Smooth muscle cell (in vitro differentiated cells): Measurements from ENCODE around the gene NQO1. TPM values are rescaled to one million over a fixed set of nuclear protein-coding genes. Genes with fewer than 3 reads are reported as not detected.
A peak's percentile ranks its signal among the peaks of the same experiment; 100 is the strongest.

Source experiments
- DNase-seq: peaks from one replicate; lab custom pipeline; 2025; ENCODE audit not compliant: unreplicated experiment; lab: John Stamatoyannopoulos, UW
- H2AFZ ChIP-seq: fragments of 200-600 bp; sonication (generic); 2 replicates; pipeline ENCODE4 v1.6.0; 2016; ENCODE audit warnings: antibody characterized with exemption, low read depth, mild to moderate bottlenecking
- H3F3A ChIP-seq: fragments of 200-600 bp; sonication (generic); 2 replicates; pipeline ENCODE4 v1.6.0; 2017; ENCODE audit warnings: antibody characterized with exemption, low read depth
- H3K27ac ChIP-seq: fragments of 200-600 bp; sonication (generic); 2 replicates; pipeline ENCODE4 v1.5.1; 2016; ENCODE audit warnings: low read depth, mild to moderate bottlenecking
- H3K27me3 ChIP-seq: fragments of 200-600 bp; sonication (generic); 2 replicates; pipeline ENCODE4 v1.6.1; 2016; ENCODE audit warnings: low read depth, mild to moderate bottlenecking
- H3K36me3 ChIP-seq: fragments of 200-600 bp; sonication (generic); 2 replicates; pipeline ENCODE4 v1.5.1; 2016; ENCODE audit warnings: low read depth
- H3K4me1 ChIP-seq: fragments of 200-600 bp; sonication (generic); 2 replicates; pipeline ENCODE4 v1.5.1; 2016; ENCODE audit warnings: low read depth
- H3K4me2 ChIP-seq: fragments of 200-600 bp; sonication (generic); 2 replicates; pipeline ENCODE4 v1.6.0; 2016; ENCODE audit warnings: mild to moderate bottlenecking
- H3K4me3 ChIP-seq: fragments of 200-600 bp; sonication (generic); 2 replicates; pipeline ENCODE4 v1.5.1; 2016; ENCODE audit warnings: mild to moderate bottlenecking
- H3K79me2 ChIP-seq: fragments of 200-600 bp; sonication (generic); 2 replicates; pipeline ENCODE4 v1.6.0; 2016; ENCODE audit warnings: low read depth, mild to moderate bottlenecking
- H3K9ac ChIP-seq: fragments of 200-600 bp; sonication (generic); 2 replicates; pipeline ENCODE4 v1.6.0; 2016; ENCODE audit warnings: low read depth
- H3K9me3 ChIP-seq: fragments of 200-600 bp; sonication (generic); replicated peaks from 2 replicates; pipeline ENCODE4 v1.5.1; 2016; ENCODE audit warnings: low read depth
- H4K20me1 ChIP-seq: fragments of 200-600 bp; sonication (generic); 2 replicates; pipeline ENCODE4 v1.6.0; 2016; ENCODE audit warnings: low read depth
- CTCF ChIP-seq: fragments of 200-600 bp; sonication (generic); IDR thresholded peaks from 2 replicates; pipeline ENCODE4 v1.5.1; 2017; ENCODE audit warnings: borderline replicate concordance, mild to moderate bottlenecking, antibody characterized with exemption; ENCODE audit not compliant: insufficient read depth, poor library complexity, severe bottlenecking
- WGBS: methylation state at CpG from one replicate; pipeline ENCODE4 v1.1.7; 2016; ENCODE audit warnings: low lambda C conversion rate; 5-methylcytosine and 5-hydroxymethylcytosine counted together
- polyA plus RNA-seq: library from polyadenylated mRNA; unstranded; fragments of >200 nt; fragmentation: Nextera tagmentation; extraction: Ambion mirVana; gene quantifications from 2 replicates; pipeline ENCODE4 v1.2.1, GENCODE V29; 2016
- total RNA-seq: library from RNA; depleted of rRNA; stranded (reverse); fragments of >200 nt; gene quantifications from 2 replicates; pipeline ENCODE4 v1.2.3, GENCODE V29; 2014

The NQO1 gene
- total and polyA plus RNA-seq, 2 experiments from 2014 or later: 121 to 129 TPM

GRCh38 chr16:69756705-69757104, 30.3 kb upstream of the NQO1 start:
- H3K4me3 ChIP-seq: no peak overlapping the region
- no peaks in the 10 kb centered on the region for H3K9me3 ChIP-seq
- H3K4me1 ChIP-seq: peaks cover 11% of the 10 kb centered on the region
- H3K27ac ChIP-seq: no peak overlapping the region
- 97% methylated on average over 10 of the region's 10 CpGs for WGBS
- H3F3A ChIP-seq: no peaks in the 10 kb centered on the region
- H2AFZ ChIP-seq: no peak overlapping the region
- H3K4me2 ChIP-seq: no peak overlapping the region
- no peak overlapping the region for H3K9ac ChIP-seq
- H3K79me2 ChIP-seq: peaks cover 28% of the 10 kb centered on the region
- H3K27me3 ChIP-seq: no peaks in the 10 kb centered on the region
- no peak for DNase-seq
- no peak for TF ChIP-seq CTCF
- H3K36me3 ChIP-seq: no peaks in the 10 kb centered on the region
- H4K20me1 ChIP-seq: no peaks in the 10 kb centered on the region

- peak; percentile 85 for DNase-seq
- peak within 1 kb of the TSS; percentile 81 for H3K9ac ChIP-seq
- H3K9me3 ChIP-seq: no peaks in the 10 kb centered on the region
- peak within 1 kb of the TSS; percentile 15 for H3K27ac ChIP-seq
- peak; percentile 95 for TF ChIP-seq CTCF
- WGBS: under 1% methylated on average over 58 of the region's 58 CpGs
- no peaks in the 10 kb centered on the region for H3F3A ChIP-seq
- peak within 1 kb of the TSS; percentile 81 for H2AFZ ChIP-seq
- no peaks in the 10 kb centered on the region for H4K20me1 ChIP-seq
- peak within 1 kb of the TSS; percentile 91 for H3K4me2 ChIP-seq
- peak within 1 kb of the TSS; percentile 67 for H3K4me3 ChIP-seq
- H3K27me3 ChIP-seq: no peaks in the 10 kb centered on the region
- H3K79me2 ChIP-seq: peaks cover 39% of the 10 kb centered on the region
- H3K36me3 ChIP-seq: peaks cover 6% of the 10 kb centered on the region
- H3K4me1 ChIP-seq: peaks cover 8% of the 10 kb centered on the region
These were observed 28.3 kb upstream of the NQO1 start, which contains the start of gene NOB1 for GRCh38 chr16:69754469-69755310. NOB1 (minus strand) TSS chr16:69754926; CDS start chr16:69754910, 16 bp downstream.

- H4K20me1 ChIP-seq: no peaks in the 10 kb centered on the region
- peaks cover 39% of the 10 kb centered on the region for H3K79me2 ChIP-seq
- peak overlapping the region; percentile 91 for H3K4me2 ChIP-seq
- 6% methylated on average over 4 of the region's 4 CpGs for WGBS
- no peaks in the 10 kb centered on the region for H3K9me3 ChIP-seq
- H3K4me1 ChIP-seq: peaks cover 8% of the 10 kb centered on the region
- DNase-seq: no peak
- peak overlapping the region; percentile 15 for H3K27ac ChIP-seq
- no peaks in the 10 kb centered on the region for H3F3A ChIP-seq
- H3K9ac ChIP-seq: peak overlapping the region; percentile 81
- H3K4me3 ChIP-seq: peak overlapping the region; percentile 67
- no peak for TF ChIP-seq CTCF
- H3K36me3 ChIP-seq: peaks cover 11% of the 10 kb centered on the region
- peak overlapping the region; percentile 81 for H2AFZ ChIP-seq
- H3K27me3 ChIP-seq: no peaks in the 10 kb centered on the region
These were observed 27.7 kb upstream of the NQO1 start for GRCh38 chr16:69754143-69754468.
